GM12875 (cell line): ENCODE data around the gene EPS8L1.

Source experiments
- H3K4me3 ChIP-seq: one replicate; pipeline ENCODE4 v1.5.1; 2011; ENCODE audit warnings: low read depth, low read length, control low read depth
- CTCF ChIP-seq: IDR thresholded peaks from 2 replicates; pipeline ENCODE4 v1.5.1; 2011; ENCODE audit warnings: low read depth, mild to moderate bottlenecking, control low read depth, inconsistent platforms, low read length, moderate library complexity, borderline replicate concordance; ENCODE audit not compliant: insufficient read depth

Gene EPS8L1

GRCh38 chr19:55094456-55095259 is 19.0 kb downstream of the EPS8L1 start:
- no peak for TF ChIP-seq CTCF

GRCh38 chr19:55095260-55096060 is 19.8 kb downstream of the EPS8L1 start:
- H3K4me3 ChIP-seq, result no peak overlapping the region
- TF ChIP-seq CTCF, result no peak

More at GRCh38 chr19:55094456-55095259, 19.0 kb downstream of the EPS8L1 start:
- H3K4me3 ChIP-seq, result no peak overlapping the region

- H3K4me3 ChIP-seq, result no peak overlapping the region
- no peak for TF ChIP-seq CTCF
These were observed 20.5 kb downstream of the EPS8L1 start for GRCh38 chr19:55096061-55096701.

- TF ChIP-seq CTCF, result no peak
These were observed 22.4 kb downstream of the EPS8L1 start for GRCh38 chr19:55097864-55098715.

GRCh38 chr19:55098716-55099556 is 23.3 kb downstream of the EPS8L1 start:
- 0 out of 2 replicates have a peak, but pooled peaks have one; percentile 2 for TF ChIP-seq CTCF
- no peak overlapping the region for H3K4me3 ChIP-seq

More at GRCh38 chr19:55097864-55098715, 22.4 kb downstream of the EPS8L1 start:
- H3K4me3 ChIP-seq, result no peak overlapping the region
